HG03039 (cell line): ENCODE results near the gene GRK3.

Experiments
- ATAC-seq: cut with Tn5 transposase; IDR thresholded peaks from one replicate; pipeline ENCODE4 v1.9.1; 2021; ENCODE audit warnings: mild to moderate bottlenecking, moderate library complexity; ENCODE audit not compliant: unreplicated experiment

Gene GRK3

DNA sequence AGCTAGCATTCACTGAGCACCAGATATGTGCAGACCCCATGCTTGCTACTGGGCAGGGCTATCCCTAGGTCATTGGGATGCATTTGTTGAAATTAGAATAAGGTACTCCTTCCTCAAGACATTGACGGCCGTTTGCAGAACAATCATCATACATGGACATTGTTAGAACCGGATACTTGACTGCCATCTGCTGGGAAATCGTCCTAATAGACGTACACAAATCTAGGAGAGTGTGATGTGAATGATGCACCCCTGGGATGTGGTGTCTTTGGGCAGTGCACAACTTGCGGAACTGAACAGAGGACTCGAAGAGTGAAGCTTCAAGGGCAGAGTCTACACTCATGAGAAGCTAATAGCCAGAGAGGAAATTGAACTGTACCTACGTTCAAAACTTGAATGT, 213.4 kb downstream of the GRK3 start:
- ATAC-seq: no peak
